Omental fat pad (tissue), 4 donors: ENCODE measurements around the gene PTPN4. TPM values are rescaled to one million over a fixed set of nuclear protein-coding genes. Genes with fewer than 3 reads are reported as not detected.
"Not testable (repeated sequence)": the region's sequence is repeated elsewhere in the genome, so short reads cannot be mapped to it uniquely, and the experiment has no call there.

Experiments used
- ATAC-seq: fragments of 150-250 bp; one replicate; pipeline ENCODE4 v1.9.1; 2016; ENCODE audit warnings: mild to moderate bottlenecking, moderate library complexity; ENCODE audit not compliant: low FRiP score
- DNase-seq: peaks from one replicate; pipeline ENCODE4 v3.0.0-alpha.2; 2019; ENCODE audit warnings: low spot score
- total RNA-seq, 4 donors: library from RNA; depleted of rRNA; stranded (reverse); fragments of >200 nt; gene quantifications; one replicate each; pipeline ENCODE4 v1.1.0, GENCODE V29; 2016
- TF ChIP-seq, protein P1 (sequence below), 3 donors: fragments of 450-650 bp; IDR thresholded peaks; one replicate each; pipeline ENCODE4 v1.5.1; 2016 to 2017; ENCODE audit warnings: antibody characterized with exemption in 3 of 3, mild to moderate bottlenecking in 3 of 3, moderate library complexity in 2 of 3

The PTPN4 gene
- total RNA-seq, 4 donors from 2014 or later: 20.2 to 41.0 (median 30.5) TPM

DNA sequence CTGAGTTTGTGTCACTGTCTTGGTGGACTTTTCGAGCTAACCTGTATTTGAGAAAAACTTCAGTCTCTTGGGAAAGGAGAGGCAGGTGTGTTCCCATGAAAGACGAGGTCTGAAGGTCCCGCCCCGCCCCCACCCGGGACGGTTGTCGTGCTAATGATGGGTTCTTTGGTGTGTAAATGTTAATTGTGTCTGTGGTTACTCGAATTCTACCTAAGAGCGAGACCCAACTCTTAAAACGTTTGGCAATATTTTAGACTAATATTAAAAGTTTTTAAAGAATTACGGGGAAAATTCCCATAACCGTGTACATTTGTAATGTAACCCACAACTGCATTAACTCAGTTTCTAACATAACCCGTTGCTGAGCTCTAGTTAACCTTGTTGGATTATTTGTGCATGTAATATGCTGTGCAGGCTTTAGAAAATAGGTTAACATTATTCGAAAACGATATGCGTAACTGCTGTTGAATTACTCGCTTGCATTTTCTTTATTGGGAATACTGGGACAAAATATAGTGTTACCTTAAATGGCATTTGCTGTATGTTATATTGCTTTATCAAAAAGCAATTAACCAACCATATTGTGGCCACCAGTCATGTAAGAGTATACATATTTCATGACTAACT is 254.0 kb downstream of the PTPN4 start:
- ATAC-seq (no peak), DNase-seq (no peak)
- TF ChIP-seq, protein P1, sequence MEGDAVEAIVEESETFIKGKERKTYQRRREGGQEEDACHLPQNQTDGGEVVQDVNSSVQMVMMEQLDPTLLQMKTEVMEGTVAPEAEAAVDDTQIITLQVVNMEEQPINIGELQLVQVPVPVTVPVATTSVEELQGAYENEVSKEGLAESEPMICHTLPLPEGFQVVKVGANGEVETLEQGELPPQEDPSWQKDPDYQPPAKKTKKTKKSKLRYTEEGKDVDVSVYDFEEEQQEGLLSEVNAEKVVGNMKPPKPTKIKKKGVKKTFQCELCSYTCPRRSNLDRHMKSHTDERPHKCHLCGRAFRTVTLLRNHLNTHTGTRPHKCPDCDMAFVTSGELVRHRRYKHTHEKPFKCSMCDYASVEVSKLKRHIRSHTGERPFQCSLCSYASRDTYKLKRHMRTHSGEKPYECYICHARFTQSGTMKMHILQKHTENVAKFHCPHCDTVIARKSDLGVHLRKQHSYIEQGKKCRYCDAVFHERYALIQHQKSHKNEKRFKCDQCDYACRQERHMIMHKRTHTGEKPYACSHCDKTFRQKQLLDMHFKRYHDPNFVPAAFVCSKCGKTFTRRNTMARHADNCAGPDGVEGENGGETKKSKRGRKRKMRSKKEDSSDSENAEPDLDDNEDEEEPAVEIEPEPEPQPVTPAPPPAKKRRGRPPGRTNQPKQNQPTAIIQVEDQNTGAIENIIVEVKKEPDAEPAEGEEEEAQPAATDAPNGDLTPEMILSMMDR (IDR thresholded peaks at IDR 0.05): no peak

DNA sequence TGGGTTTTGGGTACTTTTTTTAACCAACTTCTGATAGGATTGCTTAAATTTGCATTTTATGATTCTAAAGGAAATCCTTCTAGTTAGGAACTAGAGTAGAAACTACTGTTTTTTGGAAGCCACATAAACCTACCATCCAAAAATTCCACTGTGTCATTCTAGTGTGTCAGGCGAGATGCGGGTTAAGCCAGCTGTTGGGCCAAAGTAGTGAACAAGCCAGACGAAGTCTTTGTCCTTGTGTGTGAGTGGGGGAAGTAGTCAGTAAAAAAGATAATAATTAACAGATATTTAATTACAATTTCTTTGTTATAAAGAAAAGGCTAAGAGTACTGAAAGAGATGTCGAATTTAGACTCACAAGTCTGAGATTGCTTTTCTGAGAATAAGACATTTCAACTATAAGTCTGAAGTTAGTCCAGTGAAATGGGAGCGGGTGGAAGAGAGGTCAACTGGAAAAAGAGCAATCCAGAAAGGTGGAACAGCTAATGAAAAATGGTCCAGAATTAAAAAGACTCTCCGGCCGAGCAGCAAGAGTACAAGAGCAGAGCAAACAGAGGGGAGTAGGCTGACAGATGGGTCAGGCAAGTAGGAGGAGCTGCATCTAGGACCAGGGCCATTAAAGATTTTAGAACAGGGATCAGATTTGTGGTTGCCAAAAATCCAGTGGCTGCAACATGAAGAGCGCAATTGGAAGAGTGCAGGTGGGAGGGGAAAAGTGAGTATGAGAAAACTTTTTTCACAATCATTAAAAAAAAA is 254.7 kb downstream of the PTPN4 start:
- DNase-seq: no peak
- TF ChIP-seq, protein P1 (IDR thresholded peaks at IDR 0.05): no peak
- ATAC-seq: no peak

DNA sequence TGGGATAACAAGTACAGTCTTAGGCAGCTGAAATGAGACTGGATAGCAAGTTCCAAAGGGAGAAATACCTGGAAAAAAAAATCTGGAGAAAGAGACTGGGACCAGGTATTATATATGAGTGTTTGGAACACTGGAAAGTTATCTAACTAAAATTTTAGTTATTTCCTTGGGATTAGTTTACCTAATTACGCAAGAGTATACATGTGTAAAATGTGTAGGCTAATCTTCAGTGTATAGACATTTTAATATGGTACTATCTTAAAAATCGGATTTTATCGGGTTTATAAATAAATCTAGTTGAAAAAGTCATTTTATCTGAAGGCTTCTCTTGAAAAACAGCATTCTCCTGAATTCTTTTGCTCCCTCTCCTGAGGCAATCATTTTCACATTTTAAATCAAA is 257.1 kb downstream of the PTPN4 start:
- no peak for ATAC-seq
- DNase-seq: no peak
- TF ChIP-seq, protein P1 (IDR thresholded peaks at IDR 0.05): no peak

DNA sequence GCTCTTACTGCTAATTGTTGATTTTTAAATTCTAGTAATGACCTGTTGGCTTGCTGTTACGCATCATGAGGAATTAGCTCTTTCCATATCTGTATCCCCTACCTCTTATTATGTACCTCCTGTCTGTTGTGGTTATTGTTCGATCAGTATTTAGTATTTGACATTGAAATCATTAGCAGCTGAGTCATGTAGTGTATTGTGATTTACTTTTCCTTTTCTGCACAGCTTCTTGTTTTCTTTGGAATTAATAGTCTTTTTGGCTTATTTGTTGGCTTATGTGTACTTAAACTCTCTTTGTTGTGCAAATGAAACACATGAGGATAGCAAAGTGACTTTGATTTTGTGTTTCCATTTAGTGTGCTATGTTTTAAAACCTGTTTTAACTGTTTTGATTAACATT is 257.5 kb downstream of the PTPN4 start:
- DNase-seq: no peak
- ATAC-seq: no peak
- TF ChIP-seq, protein P1 (IDR thresholded peaks at IDR 0.05): no peak

DNA sequence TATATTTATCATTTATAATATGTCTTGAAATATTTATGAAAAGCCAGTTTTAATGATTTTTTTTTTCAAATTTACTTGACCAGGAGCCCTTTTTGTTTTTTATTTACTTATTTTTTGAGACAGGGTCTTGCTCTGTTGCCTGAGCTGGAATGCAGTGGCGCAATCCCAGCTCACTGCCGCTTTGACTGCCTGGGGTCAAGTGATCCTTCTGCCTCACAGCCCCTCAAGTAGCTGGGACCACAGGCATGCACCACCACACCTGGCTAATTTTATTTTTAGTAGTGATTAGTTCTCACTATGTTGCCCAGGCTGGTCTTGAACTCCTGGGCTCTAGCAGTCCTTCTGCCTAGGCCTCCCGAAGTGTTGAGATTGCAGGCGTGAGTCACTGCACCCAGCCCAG is 258.8 kb downstream of the PTPN4 start:
- TF ChIP-seq, protein P1 (IDR thresholded peaks at IDR 0.05): no peak
- no peak for DNase-seq

DNA sequence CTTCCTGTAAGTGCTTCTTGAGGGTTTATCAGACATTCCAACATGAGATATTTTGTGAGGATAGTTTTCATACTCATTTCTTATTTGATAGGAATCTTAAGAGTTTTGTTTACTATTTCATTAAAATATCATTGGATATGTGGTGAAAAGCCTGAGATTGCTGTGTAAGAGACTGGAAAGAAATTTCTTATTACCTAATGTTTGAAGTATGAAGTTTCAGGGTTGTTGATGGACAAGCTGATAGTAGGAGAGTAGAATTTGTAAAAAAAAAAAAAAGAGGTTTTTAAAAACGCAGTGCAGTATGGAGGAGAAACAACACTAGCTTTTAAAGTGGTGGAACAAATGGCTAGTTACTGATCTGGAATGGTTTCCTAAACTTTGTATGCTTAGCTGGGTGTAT is 260.8 kb downstream of the PTPN4 start:
- ATAC-seq (no peak), DNase-seq (no peak)
- TF ChIP-seq, protein P1 (IDR thresholded peaks at IDR 0.05): no peak

More for the DNA sequence above, 258.8 kb downstream of the PTPN4 start:
- ATAC-seq: no peak

DNA sequence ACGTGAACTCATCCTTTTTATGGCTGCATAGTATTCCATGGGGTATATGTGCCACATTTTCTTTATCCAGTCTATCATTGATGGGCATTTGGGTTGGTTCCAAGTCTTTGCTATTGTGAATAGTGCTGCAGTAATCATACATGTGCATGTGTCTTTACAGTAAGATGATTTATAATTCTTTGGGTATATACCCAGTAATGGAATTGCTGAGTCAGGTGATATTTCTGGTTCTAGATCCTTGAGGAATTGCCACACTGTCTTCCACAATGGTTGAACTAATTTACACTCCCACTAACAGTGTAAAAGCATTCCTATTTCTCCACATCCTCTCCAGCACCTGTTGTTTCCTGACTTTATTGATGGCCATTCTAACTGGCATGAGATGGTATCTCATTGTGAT is 262.8 kb downstream of the PTPN4 start:
- DNase-seq, ATAC-seq: not testable (repeated sequence)
